GM18499 (cell line): ENCODE data around the gene RAP1A.

Experiments used
- ATAC-seq: cut with Tn5 transposase; IDR thresholded peaks from one replicate; pipeline ENCODE4 v1.9.1; 2021; ENCODE audit warnings: moderate number of reproducible peaks; ENCODE audit not compliant: insufficient read depth, unreplicated experiment

The RAP1A gene

GRCh38 chr1:111706921-111707320 lies 87.3 kb downstream of the RAP1A start:
- ATAC-seq = no peak

GRCh38 chr1:111707906-111708305 lies 88.3 kb downstream of the RAP1A start:
- no peak for ATAC-seq

- no peak for ATAC-seq
Observed at GRCh38 chr1:111709986-111710385, 90.4 kb downstream of the RAP1A start.

- ATAC-seq = no peak
Observed at GRCh38 chr1:111716333-111716732, 96.7 kb downstream of the RAP1A start.

- ATAC-seq = no peak
Observed at GRCh38 chr1:111717450-111717849, 97.9 kb downstream of the RAP1A start.

- ATAC-seq = no peak
Observed at GRCh38 chr1:111719135-111719534, 99.5 kb downstream of the RAP1A start.

- no peak for ATAC-seq
Observed at GRCh38 chr1:111719674-111720132, 100.1 kb downstream of the RAP1A start.

GRCh38 chr1:111720274-111720976 lies 100.8 kb downstream of the RAP1A start:
- ATAC-seq = no peak

GRCh38 chr1:111720977-111721786 lies 101.6 kb downstream of the RAP1A start:
- ATAC-seq = no peak

GRCh38 chr1:111723091-111723806 lies 103.7 kb downstream of the RAP1A start:
- ATAC-seq = no peak

GRCh38 chr1:111723871-111724270 lies 104.3 kb downstream of the RAP1A start:
- no peak for ATAC-seq

GRCh38 chr1:111725192-111725591 lies 105.6 kb downstream of the RAP1A start:
- no peak for ATAC-seq

GRCh38 chr1:111727056-111727455 lies 107.5 kb downstream of the RAP1A start:
- ATAC-seq = no peak

- ATAC-seq = no peak
Observed at GRCh38 chr1:111729271-111729921, 109.8 kb downstream of the RAP1A start.

- ATAC-seq = no peak
Observed at GRCh38 chr1:111729946-111730681, 110.5 kb downstream of the RAP1A start.

- ATAC-seq = no peak
Observed at GRCh38 chr1:111730706-111731105, 111.1 kb downstream of the RAP1A start.

- no peak for ATAC-seq
Observed at GRCh38 chr1:111731956-111732355, 112.4 kb downstream of the RAP1A start.

- ATAC-seq = no peak
Observed at GRCh38 chr1:111732718-111733117, 113.1 kb downstream of the RAP1A start.

- no peak for ATAC-seq
Observed at GRCh38 chr1:111733183-111733991, 113.8 kb downstream of the RAP1A start.
